ENCODE measurements around the gene MT1G. TPM values are rescaled to one million over a fixed set of nuclear protein-coding genes. Genes with fewer than 3 reads are reported as not detected.

The MT1G gene
- total and polyA plus RNA-seq, 9 of the 15 experiments (the other 6 are each of a cell fraction or from before 2014, with no cell fraction given), result 0.28 to 1.7 (median 0.69) TPM; not detected in 4

DNA sequence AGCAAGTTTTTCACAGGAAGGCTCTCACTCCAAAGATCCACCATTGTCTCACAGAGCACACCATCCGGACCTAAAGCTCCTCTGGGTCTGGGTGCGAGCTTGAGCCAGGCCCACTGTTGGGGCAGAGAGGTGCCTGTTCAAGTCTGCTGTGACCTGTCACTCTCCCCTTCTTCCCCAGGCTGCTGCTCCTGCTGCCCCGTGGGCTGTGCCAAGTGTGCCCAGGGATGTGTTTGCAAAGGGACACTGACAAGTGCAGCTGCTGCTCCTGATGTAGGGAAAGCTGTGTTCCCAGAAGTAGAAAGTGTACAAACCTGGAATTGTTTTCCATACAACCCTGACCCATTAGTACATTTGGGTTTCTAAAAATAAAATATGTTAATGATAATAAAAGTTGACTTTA lies 9.6 kb upstream of the MT1G start (continued):
- TF ChIP-seq REST (IDR thresholded peaks at IDR 0.05; ENCODE audit: borderline replicate concordance), result no peak
- no peak for TF ChIP-seq REST (CRISPR knock-in tag; IDR thresholded peaks at IDR 0.05; ENCODE audit: low read depth)
- TF ChIP-seq CHD4 (IDR thresholded peaks at IDR 0.05; ENCODE audit: insufficient read depth, insufficient replicate concordance, low read depth, low read length, poor library complexity, severe bottlenecking), result no peak
- TF ChIP-seq CREM (IDR thresholded peaks at IDR 0.05; ENCODE audit: low read depth), result no peak

Data from K562 (cell line).